ENCODE data around the gene SKP2.

Gene SKP2

GRCh38 chr5:36205329-36205728, 53.4 kb downstream of the SKP2 start:
- no peak for DNase-seq

- DNase-seq: no peak
Observed at GRCh38 chr5:36206913-36207312, 55.0 kb downstream of the SKP2 start.

GRCh38 chr5:36208786-36209185, 56.9 kb downstream of the SKP2 start:
- DNase-seq: no peak

DNA sequence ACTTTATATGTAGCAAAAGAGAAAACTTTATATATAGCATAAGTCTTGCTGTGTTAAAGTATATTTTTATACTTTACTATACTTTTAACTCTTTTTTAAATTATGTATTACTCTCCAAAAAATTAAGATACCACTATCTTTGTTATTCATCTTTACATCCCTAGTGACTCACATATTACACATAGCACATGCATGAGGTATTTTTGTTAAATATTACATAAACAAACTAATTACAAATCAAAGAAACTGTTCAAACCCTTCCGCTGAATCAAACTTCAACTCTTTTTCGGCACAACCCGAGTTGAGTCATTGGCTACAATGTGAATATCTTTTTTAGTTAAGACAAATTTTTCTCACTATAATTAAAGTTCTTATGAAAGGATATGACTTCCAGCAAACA, 57.8 kb downstream of the SKP2 start:
- DNase-seq: peak; percentile 80

DNA sequence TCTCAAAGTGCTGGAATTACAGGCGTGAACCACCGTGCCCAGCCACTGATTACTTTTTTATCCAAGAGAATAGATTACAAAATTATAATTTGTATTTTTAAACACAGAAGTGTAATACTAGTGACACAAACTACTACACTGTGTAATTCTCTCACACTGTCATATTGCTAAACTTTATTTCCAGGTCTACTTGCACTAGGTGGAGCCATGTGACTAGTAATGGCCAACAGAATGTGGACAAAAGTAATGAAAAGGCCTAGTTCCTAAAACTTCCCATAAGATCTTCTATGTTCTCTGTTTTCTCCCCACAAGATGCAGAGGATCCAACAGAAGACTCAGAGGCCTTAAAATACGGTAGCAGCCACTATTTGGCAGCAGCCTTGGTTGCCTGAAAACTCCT, 62.5 kb downstream of the SKP2 start:
- no peak for DNase-seq

- no peak for DNase-seq
Observed at GRCh38 chr5:36215910-36216309, 64.0 kb downstream of the SKP2 start.

DNA sequence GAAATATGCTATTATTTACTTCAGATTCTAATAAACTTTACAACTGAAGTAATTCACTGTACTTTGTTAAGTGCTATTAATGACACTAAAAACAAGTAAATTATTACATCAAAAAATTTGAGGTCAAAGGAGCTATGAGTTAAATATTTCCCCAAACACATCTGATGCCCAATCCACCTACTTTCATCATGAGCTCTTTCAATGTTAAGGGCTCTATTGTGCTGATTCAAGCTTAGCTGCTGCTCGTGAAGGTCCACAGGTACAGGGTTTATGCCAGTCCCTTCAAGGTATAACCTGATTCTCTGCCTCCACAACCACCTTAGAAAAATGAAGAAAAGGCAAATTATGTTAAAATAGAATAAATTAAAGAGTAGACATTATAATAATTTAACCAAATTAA, 65.7 kb downstream of the SKP2 start:
- no peak for DNase-seq

- no peak for DNase-seq
Observed at GRCh38 chr5:36217988-36218387, 66.1 kb downstream of the SKP2 start.

DNA sequence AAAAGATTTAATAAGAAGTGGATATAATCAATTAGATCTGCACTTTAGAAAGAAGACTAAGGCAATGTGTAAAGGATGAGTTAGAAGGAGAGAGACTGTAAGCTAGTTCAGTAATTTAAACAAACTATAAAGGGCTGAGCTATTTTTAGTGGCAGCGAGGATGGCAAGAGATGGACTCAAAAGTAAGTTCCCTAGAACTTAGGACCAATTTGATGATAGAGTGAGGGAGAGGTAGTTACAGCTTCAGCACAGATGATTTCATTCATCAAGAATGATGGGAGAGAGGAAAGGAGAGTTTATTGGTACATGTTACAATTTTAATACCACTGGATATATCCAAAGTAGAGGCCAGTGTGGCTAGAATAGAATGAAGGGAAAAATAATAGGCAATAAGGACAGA, 70.7 kb downstream of the SKP2 start:
- no peak for DNase-seq

DNA sequence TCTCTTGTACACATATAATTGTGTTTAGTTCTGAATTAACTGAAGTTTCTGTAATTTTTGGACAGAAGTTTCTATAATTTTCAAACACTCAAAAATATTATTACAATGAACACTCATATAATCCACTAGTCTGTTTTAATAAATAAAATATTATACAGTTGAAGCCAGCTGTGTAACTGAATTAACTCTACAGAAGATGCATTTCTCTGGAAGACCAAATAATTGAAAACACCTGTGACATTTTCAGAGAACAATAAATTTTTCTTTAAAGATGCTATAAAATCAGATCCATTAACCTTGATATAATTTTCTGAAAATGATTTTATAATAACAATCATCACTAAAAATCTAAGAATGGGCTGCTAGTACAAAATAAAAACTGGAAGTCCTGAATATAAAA, 75.1 kb downstream of the SKP2 start:
- no peak for DNase-seq

DNA sequence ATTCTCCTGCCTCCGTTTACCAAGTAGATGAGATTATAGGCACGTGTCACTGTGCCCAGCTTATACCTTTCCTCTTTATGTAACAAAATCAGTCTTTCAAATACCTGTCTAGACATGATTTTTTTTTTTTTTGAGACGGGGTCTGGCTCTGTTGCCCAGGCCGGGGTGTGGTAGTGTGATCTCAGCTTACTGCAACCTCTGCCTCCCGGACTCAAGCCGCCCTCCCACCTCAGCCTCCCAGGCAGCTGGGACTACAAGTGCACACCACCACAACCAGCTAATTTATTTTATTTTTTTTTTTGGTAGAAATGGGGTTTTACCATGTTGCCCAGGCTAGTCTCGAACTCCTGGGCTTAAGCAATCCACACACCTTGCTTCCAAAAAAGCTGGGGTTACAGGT, 76.6 kb downstream of the SKP2 start:
- no peak for DNase-seq

GRCh38 chr5:36230151-36230790, 78.4 kb downstream of the SKP2 start:
- no peak for DNase-seq

DNA sequence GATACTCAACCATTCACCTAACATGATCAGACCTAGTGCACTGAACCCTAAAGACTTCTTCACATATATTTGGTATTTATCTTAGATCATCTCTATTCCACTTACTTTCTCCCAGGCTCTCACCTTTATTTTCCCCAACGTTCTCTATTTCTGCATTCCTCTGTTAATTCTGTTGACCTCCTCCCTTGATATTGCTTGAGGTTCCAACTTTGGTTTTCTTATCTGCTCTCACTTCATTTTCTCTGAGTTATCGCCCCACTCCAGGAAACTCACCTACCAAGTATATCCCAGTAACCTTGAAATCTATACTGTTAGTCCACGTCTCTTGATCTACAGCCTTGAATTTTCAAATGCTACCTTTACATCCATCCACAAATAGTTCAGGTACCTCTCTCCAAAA, 80.6 kb downstream of the SKP2 start:
- DNase-seq: no peak

Data from HCEC 1CT (cell line).